IMR-90 (cell line): Measurements from ENCODE around the gene TSKU. TPM values are rescaled to one million over a fixed set of nuclear protein-coding genes. Genes with fewer than 3 reads are reported as not detected.

Source experiments
- ATAC-seq: fragments of 200-7000 bp; cut with Tn5 transposase; 2 replicates; pipeline ENCODE4 v1.9.1; 2020; ENCODE audit warnings: low read depth, mild to moderate bottlenecking, moderate library complexity
- BruUV-seq: library from RNA; stranded (reverse); fragments of 400-500 nt; replicated peaks from 2 replicates; lab custom pipeline; 2021; lab: Mats Ljungman, UMichigan
- CTCF ChIA-PET: fragments of 300-600 bp; formaldehyde crosslinking; extraction: SDS; loops from one replicate; lab custom pipeline; 2021; ENCODE audit warnings: antibody characterized with exemption; lab: Yijun Ruan, JAX
- POLR2A ChIA-PET: fragments of 300-600 bp; sonication (Branson Sonifier 250); formaldehyde crosslinking; loops from one replicate; lab custom pipeline; 2022; ENCODE audit warnings: antibody characterized with exemption; ENCODE audit not compliant: unreplicated experiment; lab: Charles Lee
- DNase-seq: peaks from one replicate; pipeline ENCODE4 v3.0.0; 2013
- H2AFZ ChIP-seq: replicated peaks from 2 replicates; pipeline ENCODE3; 2013; ENCODE audit warnings: low read length, mild to moderate bottlenecking; ENCODE audit not compliant: poor library complexity
- H2AK5ac ChIP-seq: 2 replicates; pipeline ENCODE4 v1.6.1; 2013; ENCODE audit warnings: low read depth, low read length, inconsistent platforms
- H2AK9ac ChIP-seq: replicated peaks from 2 replicates; pipeline ENCODE3; 2013; ENCODE audit warnings: mild to moderate bottlenecking, low read depth, low read length, moderate library complexity; ENCODE audit not compliant: poor library complexity
- H2BK120ac ChIP-seq: 2 replicates; pipeline ENCODE4 v1.6.1; 2013; ENCODE audit warnings: low read depth, low read length, inconsistent platforms
- H2BK15ac ChIP-seq: 3 replicates; pipeline ENCODE4 v1.6.1; 2013; ENCODE audit warnings: low read depth, low read length, inconsistent platforms
- H2BK20ac ChIP-seq: 2 replicates; pipeline ENCODE4 v1.6.1; 2013; ENCODE audit warnings: low read depth, mild to moderate bottlenecking, inconsistent platforms, low read length, moderate library complexity
- H2BK5ac ChIP-seq: 2 replicates; pipeline ENCODE4 v1.6.1; 2013; ENCODE audit warnings: mild to moderate bottlenecking, low read depth, low read length, inconsistent platforms; ENCODE audit not compliant: poor library complexity, severe bottlenecking
- H3K14ac ChIP-seq: replicated peaks from 2 replicates; pipeline ENCODE4 v1.6.1; 2013; ENCODE audit warnings: low read depth, low read length, inconsistent platforms
- H3K18ac ChIP-seq: 2 replicates; pipeline ENCODE4 v1.6.1; 2013; ENCODE audit warnings: low read depth, low read length, control low read depth
- H3K23ac ChIP-seq: 2 replicates; pipeline ENCODE4 v1.6.1; 2013; ENCODE audit warnings: low read depth, low read length, inconsistent platforms
- H3K27ac ChIP-seq: 2 replicates; pipeline ENCODE4 v1.5.1; 2013; ENCODE audit warnings: mild to moderate bottlenecking, control low read depth, low read length; ENCODE audit not compliant: insufficient read depth
- H3K27me3 ChIP-seq: 2 replicates; pipeline ENCODE4 v1.6.1; 2013; ENCODE audit warnings: low read length; ENCODE audit not compliant: control insufficient read depth, insufficient read depth
- H3K36me3 ChIP-seq: 2 replicates; pipeline ENCODE4 v1.6.1; 2013; ENCODE audit warnings: low read length, mixed read lengths; ENCODE audit not compliant: control insufficient read depth, insufficient read depth
- H3K4ac ChIP-seq: 2 replicates; pipeline ENCODE4 v1.6.1; 2013; ENCODE audit warnings: low read depth, low read length, inconsistent platforms
- H3K4me1 ChIP-seq: 2 replicates; pipeline ENCODE4 v1.6.1; 2013; ENCODE audit warnings: low read length, mixed read lengths; ENCODE audit not compliant: control insufficient read depth, insufficient read depth
- H3K4me2 ChIP-seq: 2 replicates; pipeline ENCODE4 v1.6.1; 2013; ENCODE audit warnings: low read depth, mild to moderate bottlenecking, control low read depth, low read length, moderate library complexity
- H3K4me3 ChIP-seq: 2 replicates; pipeline ENCODE4 v1.5.1; 2013; ENCODE audit warnings: low read depth, mild to moderate bottlenecking, control low read depth, low read length, moderate library complexity; ENCODE audit not compliant: insufficient read depth
- H3K56ac ChIP-seq: 2 replicates; pipeline ENCODE4 v1.6.1; 2013; ENCODE audit warnings: low read length, inconsistent platforms; ENCODE audit not compliant: insufficient read depth; ENCODE audit errors: extremely low read depth
- H3K79me1 ChIP-seq, 2 experiments: 2 replicates each; pipeline ENCODE4 v1.6.1; 2013; ENCODE audit warnings: low read length in 2 of 2, inconsistent platforms in 1 of 2, low read depth in 1 of 2
- H3K9ac ChIP-seq: 2 replicates; pipeline ENCODE4 v1.6.1; 2013; ENCODE audit warnings: low read depth, low read length, control low read depth
- H3K9me1 ChIP-seq: 2 replicates; pipeline ENCODE4 v1.6.1; 2013; ENCODE audit warnings: low read length, inconsistent platforms; ENCODE audit not compliant: insufficient read depth
- H3K9me3 ChIP-seq: 2 replicates; pipeline ENCODE4 v1.6.1; 2013; ENCODE audit warnings: low read length; ENCODE audit not compliant: control insufficient read depth, insufficient read depth
- H4K20me1 ChIP-seq: 2 replicates; pipeline ENCODE4 v1.6.1; 2013; ENCODE audit warnings: low read length, inconsistent platforms; ENCODE audit not compliant: insufficient read depth
- H4K5ac ChIP-seq: 2 replicates; pipeline ENCODE4 v1.6.1; 2013; ENCODE audit warnings: mild to moderate bottlenecking, low read depth, low read length, control low read depth
- H4K8ac ChIP-seq, 2 experiments: 2 replicates each; pipeline ENCODE4 v1.6.1; 2013; ENCODE audit warnings: low read depth in 2 of 2, low read length in 2 of 2, control low read depth in 1 of 2, inconsistent platforms in 1 of 2
- H4K91ac ChIP-seq: 2 replicates; pipeline ENCODE4 v1.6.1; 2013; ENCODE audit warnings: low read depth, low read length, inconsistent platforms; ENCODE audit not compliant: insufficient read depth
- BHLHE40 ChIP-seq: fragments of 150-350 bp; IDR thresholded peaks from 2 replicates; pipeline ENCODE4 v1.6.1; 2016; ENCODE audit warnings: mild to moderate bottlenecking, low read depth, low read length
- POLR2A ChIP-seq: IDR thresholded peaks from 2 replicates; pipeline ENCODE4 v1.6.1; 2012; ENCODE audit warnings: mild to moderate bottlenecking, low read depth, low read length
- WGBS, 2 experiments: methylation state at CpG; one replicate each; pipeline versions ENCODE4 v1.1.5 to v1.1.7; 2013; ENCODE audit warnings: missing lambda C conversion rate in 2 of 2; ENCODE audit not compliant: insufficient read length in 1 of 2; ENCODE audit errors: extremely low coverage in 2 of 2; 5-methylcytosine and 5-hydroxymethylcytosine counted together
- dilution Hi-C: fragments of 300-500 bp; cut with HindIII; formaldehyde crosslinking; loops from one replicate; pipeline ENCODE4 v1.14.3; 2018; ENCODE audit warnings: low sequenced_read_pairs; ENCODE audit not compliant: unreplicated experiment
- in situ Hi-C: fragments of 300-500 bp; cut with MboI; formaldehyde crosslinking; loops from 3 replicates; pipeline ENCODE4 v1.14.3; 2019; ENCODE audit warnings: low sequenced_read_pairs, inconsistent platforms, mixed read lengths
- intact Hi-C: fragments of 100-400 bp; cut with micrococcal nuclease; formaldehyde crosslinking; loops from 2 replicates; pipeline ENCODE4 v1.10.0; 2022
- polyA plus RNA-seq, 3 experiments: library from polyadenylated mRNA; depleted of rRNA; stranded (reverse); fragments of >200 nt; gene quantifications; 2 replicates each; pipeline ENCODE4 v1.2.3, GENCODE V29; 2012; ENCODE audit warnings: low replicate concordance in 1 of 3
- total RNA-seq: library from RNA; depleted of rRNA; stranded (reverse); fragments of >200 nt; gene quantifications from 2 replicates; pipeline ENCODE4 v1.2.3, GENCODE V29; 2012
- TF ChIP-seq, protein P1 (sequence below): fragments of 150-350 bp; IDR thresholded peaks from 2 replicates; pipeline ENCODE4 v1.6.1; 2016; ENCODE audit warnings: low read depth, mild to moderate bottlenecking, low read length, moderate library complexity, borderline replicate concordance

The TSKU gene
- total and polyA plus RNA-seq, 2 of the 4 experiments (the other 2 are of a cell fraction) = 6.8 to 26.6 TPM

- no peak overlapping the region for H3K27ac ChIP-seq
- dilution Hi-C loops = no loop called here
- POLR2A ChIA-PET = no interaction called here
- no peak overlapping the region for H3K4me2 ChIP-seq
- H3K4me3 ChIP-seq = no peak overlapping the region
- no peak overlapping the region for H2BK15ac ChIP-seq
- TF ChIP-seq, protein P1, sequence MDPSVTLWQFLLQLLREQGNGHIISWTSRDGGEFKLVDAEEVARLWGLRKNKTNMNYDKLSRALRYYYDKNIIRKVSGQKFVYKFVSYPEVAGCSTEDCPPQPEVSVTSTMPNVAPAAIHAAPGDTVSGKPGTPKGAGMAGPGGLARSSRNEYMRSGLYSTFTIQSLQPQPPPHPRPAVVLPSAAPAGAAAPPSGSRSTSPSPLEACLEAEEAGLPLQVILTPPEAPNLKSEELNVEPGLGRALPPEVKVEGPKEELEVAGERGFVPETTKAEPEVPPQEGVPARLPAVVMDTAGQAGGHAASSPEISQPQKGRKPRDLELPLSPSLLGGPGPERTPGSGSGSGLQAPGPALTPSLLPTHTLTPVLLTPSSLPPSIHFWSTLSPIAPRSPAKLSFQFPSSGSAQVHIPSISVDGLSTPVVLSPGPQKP = no peak
- TF ChIP-seq POLR2A (no peak), BHLHE40 (no peak)
- no peak overlapping the region for H2AK9ac ChIP-seq
- H2AK5ac ChIP-seq = no peak overlapping the region
- H4K5ac ChIP-seq = no peak overlapping the region
- no TSS peak for BruUV-seq
- no peak overlapping the region for H3K18ac ChIP-seq
- no peak overlapping the region for H3K56ac ChIP-seq
- H3K9me1 ChIP-seq = peaks cover 3% of the 10 kb centered on the region
- WGBS, 2 experiments = no CpG with 5 or more reads among the region's 3 CpGs
- H3K9ac ChIP-seq = no peak overlapping the region
- no peaks in the 10 kb centered on the region for H4K20me1 ChIP-seq
- peaks cover 10% of the 10 kb centered on the region; the same call in 1 of the 2 replicates for H3K27me3 ChIP-seq
- CTCF ChIA-PET = no interaction called here
- peaks cover 24% of the 10 kb centered on the region for H3K4me1 ChIP-seq
- in situ Hi-C loops = no loop called here
- H3K79me1 ChIP-seq = no peaks in the 10 kb centered on the region
- no peak overlapping the region for H2BK120ac ChIP-seq
- intact Hi-C loops = no loop called here
- no peak overlapping the region for H3K4ac ChIP-seq
- no peak for DNase-seq
- H4K8ac ChIP-seq = no peak overlapping the region
- no peak overlapping the region for H2BK5ac ChIP-seq
- no peak for ATAC-seq
- no peak overlapping the region for H4K91ac ChIP-seq
- H3K9me3 ChIP-seq = peaks cover 7% of the 10 kb centered on the region
- no peak overlapping the region for H3K14ac ChIP-seq
- no peak overlapping the region for H2AFZ ChIP-seq
- H3K36me3 ChIP-seq = no peaks in the 10 kb centered on the region
- H2BK20ac ChIP-seq = no peak overlapping the region
- H3K23ac ChIP-seq = no peak overlapping the region
Measured at GRCh38 chr11:76776472-76776871, 6.7 kb upstream of the TSKU start.
